ENCODE results near the gene PPIL1.

Gene PPIL1

DNA sequence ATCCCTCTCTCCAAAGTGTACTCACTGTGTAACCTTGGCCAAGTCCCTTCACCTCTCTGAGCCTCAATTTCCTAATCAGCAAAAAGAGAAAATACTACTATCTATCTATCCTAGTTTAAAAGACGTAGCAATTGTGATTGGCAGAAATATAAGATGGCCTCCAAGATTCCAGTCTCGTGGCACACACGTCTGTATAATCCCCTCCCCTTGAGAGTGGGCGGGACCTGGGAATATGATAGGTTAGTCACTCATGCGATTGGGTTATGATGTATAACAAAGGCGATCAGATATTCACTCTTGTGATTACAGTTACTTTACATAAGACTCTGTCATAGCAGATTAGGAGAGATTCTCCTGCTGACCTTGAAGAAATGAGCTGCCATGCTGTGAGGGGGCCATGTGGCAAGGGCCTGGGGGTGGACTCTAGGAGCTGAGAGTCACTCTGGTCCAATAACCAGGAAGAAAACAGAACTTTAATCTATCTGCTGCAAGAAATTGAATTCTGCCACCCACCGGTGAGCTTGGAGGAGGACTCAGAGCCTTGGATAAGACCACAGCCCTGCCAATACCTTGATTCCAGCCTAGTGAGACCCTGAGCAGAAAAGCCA, 41.3 kb downstream of the PPIL1 start:
- no peak for DNase-seq

DNA sequence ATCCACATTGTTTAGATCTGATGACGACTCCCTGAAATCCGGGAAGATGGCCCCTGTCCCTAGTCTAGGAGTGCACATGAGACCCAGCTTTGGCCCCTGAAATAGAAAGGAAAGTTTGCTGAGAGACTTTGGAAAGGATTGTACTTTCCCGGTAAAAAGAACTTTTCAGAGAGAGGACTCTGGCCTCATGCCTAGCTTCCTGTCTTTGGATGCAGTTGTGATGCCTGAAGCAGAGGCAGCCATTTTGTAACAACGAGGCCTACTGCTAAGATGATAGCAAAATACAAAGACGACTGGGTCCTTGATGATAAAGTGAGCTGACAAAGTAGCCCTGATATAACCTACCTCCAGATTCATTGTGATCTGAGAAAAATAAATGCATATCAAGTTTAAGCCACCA, 42.3 kb downstream of the PPIL1 start:
- no peak for DNase-seq

DNA sequence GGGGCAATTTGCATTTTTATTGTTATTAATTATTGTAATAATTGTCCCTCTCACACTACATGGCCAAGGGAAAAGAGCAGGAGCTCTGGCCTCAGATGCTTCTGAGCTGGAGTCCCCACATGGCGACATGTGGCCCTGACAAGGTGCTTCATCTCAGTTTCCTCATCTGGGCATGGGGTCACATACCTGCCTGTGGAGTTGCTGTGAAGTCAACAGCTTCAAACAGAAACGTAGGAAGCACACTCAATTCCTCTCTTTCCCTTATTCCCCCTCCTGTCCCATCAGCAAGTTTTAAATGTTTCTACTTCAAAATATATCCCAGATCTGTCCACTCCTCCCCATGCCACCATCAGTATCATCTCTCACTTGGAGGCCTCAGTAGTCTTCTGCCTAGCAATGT, 44.0 kb downstream of the PPIL1 start:
- no peak for DNase-seq

- DNase-seq, result no peak
Measured at GRCh38 chr6:36829919-36830544, 44.6 kb downstream of the PPIL1 start.

GRCh38 chr6:36827261-36828079, 47.1 kb downstream of the PPIL1 start:
- no peak for DNase-seq

DNA sequence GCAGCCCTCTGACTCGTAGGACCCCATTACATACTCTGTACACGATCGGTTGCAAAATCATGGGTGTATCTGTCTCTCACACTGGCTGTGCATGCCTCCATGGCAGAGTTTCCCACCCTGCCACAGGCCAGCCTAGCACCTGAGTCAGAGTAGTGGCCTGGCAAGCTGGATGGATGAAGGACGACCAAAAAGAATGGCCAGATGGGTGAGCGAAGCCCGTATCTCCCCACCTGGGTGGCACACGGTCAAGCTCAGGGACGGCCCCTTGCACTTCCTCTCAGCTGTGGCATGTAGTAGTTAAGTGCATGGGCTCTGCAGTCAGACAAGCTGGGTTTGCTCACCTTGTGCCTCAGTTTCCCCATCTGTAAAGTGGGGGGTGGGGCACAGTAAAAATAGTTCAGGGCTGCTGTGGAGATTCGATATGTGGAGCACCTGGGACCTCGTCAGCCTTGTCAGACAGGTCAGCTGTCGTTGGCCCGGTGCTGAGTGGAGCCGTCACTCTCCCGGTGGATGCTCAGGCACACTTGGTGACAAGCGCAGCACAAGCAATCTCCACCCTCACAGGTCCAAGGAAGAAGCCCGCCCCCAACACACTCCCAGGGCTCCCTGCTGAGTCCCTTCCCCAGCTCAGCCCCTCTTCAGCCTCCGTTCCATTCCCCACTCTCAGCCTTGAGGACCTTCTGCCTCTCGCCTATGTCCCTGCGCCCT, 47.9 kb downstream of the PPIL1 start:
- DNase-seq, result no peak

GRCh38 chr6:36825994-36826393, 48.6 kb downstream of the PPIL1 start:
- DNase-seq, result no peak

- no peak for DNase-seq
Measured at GRCh38 chr6:36825452-36825851, 49.2 kb downstream of the PPIL1 start.

GRCh38 chr6:36824253-36824652, 50.4 kb downstream of the PPIL1 start:
- DNase-seq, result no peak

DNA sequence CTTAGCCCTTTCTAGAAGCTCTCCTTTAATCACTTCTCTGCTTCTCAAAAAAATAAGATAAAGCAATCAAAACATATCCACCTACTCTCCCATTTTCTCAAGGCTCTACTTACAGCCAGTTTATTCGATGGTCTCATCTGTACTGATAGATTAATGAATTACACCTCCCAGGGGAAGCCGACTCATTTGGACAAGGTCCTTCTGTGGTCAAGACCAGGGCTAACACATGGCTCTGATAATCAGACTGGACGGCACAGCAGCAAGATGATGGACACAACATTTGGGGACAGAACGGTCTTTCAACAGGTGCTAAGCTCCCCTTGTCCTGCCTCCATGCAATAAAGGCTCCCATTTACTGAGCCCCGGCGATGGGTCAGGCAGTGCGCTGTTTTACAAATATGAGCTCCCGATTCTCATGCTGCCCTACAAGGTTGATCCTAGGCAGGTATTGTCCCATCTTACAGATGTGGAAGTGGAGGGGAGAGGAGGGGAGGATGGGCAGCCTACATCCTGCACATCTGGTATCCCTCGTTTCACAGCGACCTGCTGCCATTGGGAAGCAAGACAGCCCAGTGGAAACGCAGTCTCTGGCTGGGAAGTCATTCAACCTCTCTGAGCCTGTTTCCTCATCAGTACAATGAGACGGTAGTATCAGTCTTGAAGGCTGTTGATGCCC, 51.0 kb downstream of the PPIL1 start:
- DNase-seq, result no peak

GRCh38 chr6:36822506-36823269, 51.9 kb downstream of the PPIL1 start:
- no peak for DNase-seq

- no peak for DNase-seq
Measured at GRCh38 chr6:36821581-36822335, 52.8 kb downstream of the PPIL1 start.

GRCh38 chr6:36820700-36821580, 53.7 kb downstream of the PPIL1 start:
- no peak for DNase-seq

- DNase-seq, result no peak
Measured at GRCh38 chr6:36818756-36819155, 55.8 kb downstream of the PPIL1 start.

- DNase-seq, result no peak
Measured at GRCh38 chr6:36817847-36818246, 56.8 kb downstream of the PPIL1 start.

GRCh38 chr6:36817176-36817817, 57.3 kb downstream of the PPIL1 start:
- DNase-seq, result no peak

- no peak for DNase-seq
Measured at GRCh38 chr6:36815962-36816735, 58.5 kb downstream of the PPIL1 start.

- no peak for DNase-seq
Measured at GRCh38 chr6:36814249-36814648, 60.4 kb downstream of the PPIL1 start.

DNA sequence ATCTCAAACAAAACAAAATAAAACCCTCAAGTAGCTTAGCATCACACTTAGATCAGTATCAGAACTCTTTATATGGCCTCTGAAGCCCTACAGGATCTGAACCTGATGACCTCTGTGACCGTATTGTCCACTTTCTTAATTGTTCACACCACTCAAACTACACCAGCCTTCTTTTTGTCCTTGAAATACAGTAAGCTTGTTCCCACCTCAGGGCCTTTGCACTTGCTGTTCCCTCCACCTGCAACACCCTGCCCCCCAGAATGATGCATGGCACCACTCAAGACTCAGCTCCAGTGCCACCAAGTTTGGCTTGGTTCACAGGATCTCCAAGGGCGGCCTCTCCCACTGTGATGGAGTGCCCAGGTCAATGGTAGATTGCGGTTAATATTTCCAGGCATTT, 61.1 kb downstream of the PPIL1 start:
- no peak for DNase-seq

Data from CD4-positive, alpha-beta T cell treated with Interleukin-10 for 1 hour (primary cell).